HG03565 (cell line): ENCODE data around the gene MCM3AP.

ENCODE experiments used
- ATAC-seq: cut with Tn5 transposase; IDR thresholded peaks from one replicate; pipeline ENCODE4 v1.9.1; 2021; ENCODE audit warnings: mild to moderate bottlenecking, moderate library complexity; ENCODE audit not compliant: unreplicated experiment

The MCM3AP gene

DNA sequence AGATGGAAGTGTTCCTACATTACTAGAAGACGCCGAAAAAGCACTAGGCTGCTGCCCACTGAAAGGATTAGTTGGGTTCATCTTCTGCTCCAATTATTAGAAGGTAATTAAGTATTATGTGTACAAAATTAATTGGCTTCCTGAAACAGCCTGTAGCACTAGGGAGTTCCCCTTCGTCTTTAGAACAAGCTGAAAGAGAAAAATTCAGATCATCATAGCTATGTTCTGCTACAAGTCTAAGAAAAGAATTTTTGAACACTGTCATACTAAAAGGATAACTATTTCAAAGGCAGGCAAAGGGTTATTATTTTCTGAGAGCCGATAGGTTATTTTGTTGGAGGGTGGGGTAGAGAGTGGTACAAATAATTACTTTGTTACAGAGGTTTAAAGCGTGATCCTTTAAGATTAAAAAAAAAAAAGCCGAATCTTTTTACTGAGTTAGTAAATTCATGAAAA is at the start of gene MCM3AP:
Gene MCM3AP (minus strand): TSS at position 406 of the 456 bp plus-strand sequence. CDS start 325 bp downstream, at position 81.
- ATAC-seq: no peak

- ATAC-seq: no peak
These were observed 49.1 kb upstream of the MCM3AP start for GRCh38 chr21:46334351-46335140.

GRCh38 chr21:46329796-46330195 is 44.4 kb upstream of the MCM3AP start:
- no peak for ATAC-seq

DNA sequence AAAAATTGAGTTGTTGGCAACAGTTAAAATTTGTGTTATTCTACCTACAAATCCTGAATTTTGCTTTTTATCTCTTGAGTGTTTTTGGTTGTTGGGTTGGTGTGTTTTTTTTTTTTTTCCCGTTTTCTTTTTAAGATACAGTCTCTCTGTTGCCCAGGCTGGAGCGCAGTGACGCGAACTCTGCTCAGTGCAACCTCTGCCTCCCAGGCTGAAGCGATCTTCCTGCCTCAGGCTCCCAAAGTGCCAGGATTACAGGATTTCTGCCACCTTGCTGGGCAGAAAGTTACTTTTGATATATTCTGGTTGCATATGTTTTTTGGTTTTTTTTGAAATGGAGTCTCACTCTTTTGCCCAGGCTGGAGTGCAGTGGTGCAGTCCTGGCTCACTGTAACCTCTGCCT is 42.7 kb upstream of the MCM3AP start:
- no peak for ATAC-seq

DNA sequence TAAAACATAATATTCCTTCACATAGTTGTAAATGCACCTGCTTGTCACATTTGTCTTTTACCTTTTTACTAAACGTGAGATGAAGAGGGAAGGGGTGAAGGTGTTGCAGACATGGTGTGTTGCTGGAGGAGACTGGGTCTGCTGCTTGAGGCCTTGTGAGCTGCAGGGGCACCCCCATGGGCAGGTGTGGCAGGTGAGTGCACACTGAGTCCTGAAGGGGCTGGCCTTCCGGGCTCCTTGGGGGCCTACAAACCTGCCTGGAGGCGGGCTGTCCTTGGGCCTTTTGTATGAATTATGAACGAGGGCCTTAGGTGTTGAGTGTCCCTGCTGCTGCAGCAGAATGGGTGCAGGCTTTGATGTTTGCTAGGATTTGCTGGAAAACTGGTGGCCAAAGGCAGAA is 42.3 kb upstream of the MCM3AP start:
- no peak for ATAC-seq

DNA sequence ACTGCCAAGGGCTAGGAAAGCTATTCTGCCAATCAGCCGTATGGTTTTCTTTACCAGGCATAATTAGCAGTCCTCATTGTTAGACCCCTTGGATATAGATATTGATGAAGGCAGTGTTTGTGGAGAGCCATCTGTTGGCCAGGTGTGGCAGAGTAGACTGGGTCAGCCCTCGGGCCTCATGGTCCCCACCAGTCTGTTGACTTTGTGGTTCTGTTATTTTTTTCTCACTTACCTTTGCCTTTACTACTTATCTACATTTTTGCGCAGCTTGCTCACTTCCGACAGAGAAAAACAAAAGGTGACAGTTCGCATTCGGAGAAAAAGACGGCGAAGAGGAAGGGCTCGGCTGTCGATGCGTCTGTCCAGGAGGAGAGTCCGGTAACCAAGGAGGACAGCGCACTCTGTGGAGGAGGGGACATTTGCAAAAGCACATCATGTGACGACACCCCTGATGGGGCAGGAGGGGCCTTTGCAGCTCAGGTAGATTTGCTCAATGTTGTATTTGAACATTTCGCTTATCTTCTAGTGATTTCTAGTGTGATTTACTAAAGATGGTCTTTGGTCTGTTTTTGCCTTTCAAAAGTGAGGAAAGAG is 40.8 kb upstream of the MCM3AP start:
- no peak for ATAC-seq

- ATAC-seq: no peak
These were observed 39.9 kb upstream of the MCM3AP start for GRCh38 chr21:46325073-46325912.

DNA sequence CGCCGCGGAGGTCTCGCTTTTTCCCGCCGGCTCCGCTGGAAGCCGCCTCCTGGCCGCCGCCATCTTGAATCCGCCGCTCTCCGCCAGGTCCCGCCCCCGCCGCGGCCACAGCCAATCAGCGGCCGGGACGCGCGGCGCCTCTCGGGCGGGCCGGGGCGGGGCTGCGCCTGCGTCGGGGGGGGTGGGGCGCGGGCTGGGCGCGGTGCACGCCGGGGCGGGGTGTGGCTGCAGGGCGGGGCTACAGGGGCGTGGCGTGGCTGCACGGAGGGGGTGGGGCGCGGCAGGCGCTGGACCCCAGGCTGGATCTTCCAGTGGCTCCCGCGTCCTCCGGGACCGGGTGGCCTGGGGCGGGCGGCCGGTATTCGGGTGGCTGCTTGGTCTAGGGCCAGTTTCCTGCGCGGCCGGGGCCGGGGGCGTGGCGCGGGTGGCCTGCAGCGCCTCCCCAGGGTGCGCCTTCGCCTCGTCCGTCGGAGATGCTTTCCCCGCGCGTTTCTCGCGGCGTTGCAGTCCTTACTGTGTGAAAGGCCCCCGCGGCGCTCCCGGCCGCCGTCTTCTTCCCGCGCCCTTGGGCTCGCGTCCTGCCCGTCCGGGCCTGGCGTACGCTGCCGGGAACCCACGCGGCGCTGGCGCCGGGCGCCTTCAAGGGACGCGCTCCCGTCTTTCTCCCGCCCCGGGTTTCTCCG is 39.1 kb upstream of the MCM3AP start:
- peak; percentile 34 for ATAC-seq

GRCh38 chr21:46323710-46324389 is 38.4 kb upstream of the MCM3AP start, which contains the start of the genes C21orf58 and PCNT:
Gene C21orf58 (minus strand): TSS chr21:46323870. CDS start chr21:46322738, 1,132 bp downstream.
Gene PCNT (plus strand): TSS chr21:46324156. CDS start chr21:46324229, 73 bp downstream.
- ATAC-seq: peak; percentile 75

- no peak for ATAC-seq
These were observed 37.9 kb upstream of the MCM3AP start for GRCh38 chr21:46323227-46323709.

DNA sequence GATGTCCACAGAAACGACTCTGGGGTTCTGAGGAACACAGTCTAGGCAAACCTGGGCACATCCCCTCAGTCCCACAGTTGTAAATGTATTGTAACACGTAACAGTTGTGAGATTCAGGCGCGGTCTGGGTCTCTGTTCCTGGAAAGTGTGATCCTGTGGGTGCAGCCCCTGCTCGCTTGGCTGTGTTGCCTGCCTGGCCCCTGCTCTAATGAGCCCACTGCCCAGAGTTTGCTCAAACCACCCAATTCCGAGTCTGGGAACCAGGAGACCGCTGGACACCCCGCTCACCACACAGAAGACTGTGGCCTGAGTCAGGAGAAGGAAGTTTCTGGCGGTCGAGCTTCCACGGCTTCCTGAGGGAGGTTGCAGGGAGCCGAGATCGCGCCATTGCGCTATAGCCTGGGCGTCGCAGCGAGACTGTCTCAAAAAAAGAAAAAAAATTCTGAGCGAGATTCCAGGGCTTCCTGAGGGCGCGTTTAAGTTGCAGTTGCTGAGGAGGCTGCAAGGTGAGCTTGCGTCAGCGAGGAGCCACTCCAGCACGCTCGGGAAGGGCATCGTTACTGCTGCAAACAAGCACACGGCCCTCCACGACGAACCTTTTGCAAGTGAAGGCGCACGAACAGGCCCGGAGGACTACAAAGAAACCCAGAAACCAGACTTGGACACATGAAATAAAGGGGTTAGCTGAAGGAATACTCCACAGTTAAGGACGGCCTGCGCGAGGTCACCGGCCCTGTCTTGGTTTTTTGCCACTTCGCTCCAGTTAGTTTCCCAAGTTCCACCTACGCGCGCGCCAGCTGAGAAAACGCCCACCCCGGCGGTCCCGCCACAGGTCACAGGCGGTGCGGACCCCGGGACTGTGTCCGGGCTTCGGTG is 37.2 kb upstream of the MCM3AP start:
- no peak for ATAC-seq

DNA sequence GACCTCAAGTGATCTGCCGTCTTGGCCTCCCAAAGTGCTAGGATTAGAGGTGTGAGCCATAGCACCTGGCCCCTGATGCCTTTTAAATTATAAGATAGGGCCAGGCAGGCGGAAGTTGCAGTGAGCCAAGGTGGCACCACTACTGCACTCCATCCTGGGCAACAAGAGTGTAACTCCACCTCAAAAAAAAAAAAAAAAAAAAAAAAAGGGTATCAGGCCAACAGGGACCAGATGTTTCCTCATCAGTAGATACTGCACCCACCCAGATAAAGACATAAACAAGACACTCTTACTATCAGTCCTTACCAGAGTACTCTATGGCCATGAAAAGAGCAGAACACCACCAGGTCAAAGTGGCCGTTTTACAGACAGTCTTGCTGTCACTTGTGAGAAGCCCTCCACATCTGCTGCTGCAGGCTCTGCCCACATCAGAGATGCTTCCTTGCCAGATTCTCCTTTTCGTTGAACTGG is 35.0 kb upstream of the MCM3AP start:
- no peak for ATAC-seq

DNA sequence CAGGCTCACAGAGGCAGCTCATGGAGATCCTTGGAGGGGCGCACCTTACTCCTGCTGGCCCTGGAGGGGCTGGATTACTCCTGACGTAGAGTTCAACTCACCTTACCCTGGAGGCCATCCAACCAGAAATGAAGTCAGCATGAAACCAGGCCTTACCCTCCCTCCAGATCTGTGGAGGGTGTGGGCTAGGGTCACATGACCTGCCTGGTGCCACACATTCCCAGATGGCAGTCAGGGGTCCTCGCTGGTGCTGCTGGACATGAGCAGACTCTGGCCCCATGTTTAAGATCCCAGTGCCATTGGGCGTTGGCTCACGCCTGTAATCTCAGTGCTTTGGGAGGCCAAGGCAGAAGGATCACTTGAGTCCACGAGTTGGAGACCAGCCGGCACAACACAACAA is 33.8 kb upstream of the MCM3AP start:
- ATAC-seq: no peak

DNA sequence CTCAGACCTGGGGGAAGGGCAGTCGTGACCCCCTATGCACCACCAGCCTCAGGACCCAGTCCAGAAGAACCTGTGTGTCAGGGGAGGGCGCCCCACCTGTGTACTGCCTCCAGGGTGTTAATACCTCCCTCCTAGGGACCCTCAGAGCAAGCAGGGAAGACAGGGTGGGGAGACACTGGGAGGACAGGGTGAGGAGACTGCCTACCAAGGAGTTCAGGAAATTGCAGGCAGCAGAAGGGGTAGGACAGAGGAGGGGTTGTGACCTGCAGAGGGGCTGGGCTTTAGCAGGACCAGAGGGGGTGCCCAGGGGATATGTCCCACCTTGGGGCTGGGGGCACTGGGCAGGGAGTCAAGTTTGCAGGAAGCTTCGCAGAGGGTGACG is 33.0 kb upstream of the MCM3AP start:
- ATAC-seq: no peak

- ATAC-seq: no peak
These were observed 32.5 kb upstream of the MCM3AP start for GRCh38 chr21:46317710-46318463.

DNA sequence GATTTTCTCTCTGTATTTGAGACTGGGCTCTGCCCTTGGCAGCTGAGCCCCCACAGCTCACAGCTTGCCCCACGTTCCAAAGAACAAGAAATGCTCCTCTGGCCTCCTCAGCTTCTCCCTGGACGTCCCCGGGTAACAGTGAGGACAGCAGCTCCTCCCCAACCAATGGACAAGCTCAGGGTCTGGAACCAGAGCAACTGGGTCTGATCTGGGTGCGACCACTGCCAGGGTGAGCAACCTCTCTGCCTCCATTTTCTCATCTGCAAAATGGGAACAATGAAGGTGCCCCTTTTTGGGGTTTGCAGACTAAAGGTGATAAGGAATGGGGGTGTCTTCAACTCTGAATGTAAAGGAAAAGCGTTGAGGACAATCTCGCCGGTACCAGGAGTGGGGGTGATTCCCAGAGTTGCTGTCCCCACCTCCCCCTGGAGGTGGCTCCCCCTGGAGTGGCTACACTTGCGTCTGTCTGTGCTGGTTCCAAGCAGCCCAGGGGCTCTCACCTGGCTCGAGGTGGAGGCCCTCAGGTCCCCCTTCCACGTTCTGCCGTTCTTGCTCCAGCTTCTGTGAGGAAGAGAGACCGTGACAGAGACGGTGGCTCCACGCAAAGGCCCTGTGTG is 31.4 kb upstream of the MCM3AP start:
- no peak for ATAC-seq

GRCh38 chr21:46314441-46315020 is 29.1 kb upstream of the MCM3AP start:
- ATAC-seq: no peak
